Loucy (cell line): Measurements from ENCODE around the gene KSR1.
A peak's percentile ranks its signal among the peaks of the same experiment; 100 is the strongest.

Experiments
- H2AFZ ChIP-seq: fragments of 200-600 bp; sonication (generic); 2 replicates; pipeline ENCODE4 v1.6.0; 2016; ENCODE audit warnings: antibody characterized with exemption, mild to moderate bottlenecking, low read length, moderate library complexity
- H3F3A ChIP-seq: fragments of 200-600 bp; 2 replicates; pipeline ENCODE4 v1.6.0; 2016; ENCODE audit warnings: antibody characterized with exemption, low read depth, mild to moderate bottlenecking
- H3K27me3 ChIP-seq: fragments of 200-600 bp; sonication (generic); 2 replicates; pipeline ENCODE4 v1.6.1; 2014; ENCODE audit warnings: low read length, mild to moderate bottlenecking; ENCODE audit not compliant: insufficient read depth, poor library complexity, severe bottlenecking
- H3K36me3 ChIP-seq: fragments of 200-600 bp; sonication (generic); 2 replicates; pipeline ENCODE4 v1.6.1; 2016; ENCODE audit warnings: low read length; ENCODE audit not compliant: insufficient read depth
- H3K4me1 ChIP-seq: fragments of 200-600 bp; sonication (generic); 2 replicates; pipeline ENCODE4 v1.5.1; 2014; ENCODE audit warnings: low read length, mild to moderate bottlenecking; ENCODE audit not compliant: insufficient read depth, poor library complexity, severe bottlenecking
- H3K4me2 ChIP-seq: fragments of 200-600 bp; sonication (generic); 2 replicates; pipeline ENCODE4 v1.6.0; 2014; ENCODE audit warnings: antibody characterized with exemption, low read length, low read depth, mild to moderate bottlenecking; ENCODE audit not compliant: poor library complexity, severe bottlenecking
- H3K4me3 ChIP-seq: fragments of 200-600 bp; sonication (generic); 2 replicates; pipeline ENCODE4 v1.5.1; 2014; ENCODE audit warnings: low read length, mild to moderate bottlenecking, mixed read lengths; ENCODE audit not compliant: poor library complexity, severe bottlenecking
- H3K79me2 ChIP-seq: fragments of 200-600 bp; sonication (generic); 2 replicates; pipeline ENCODE4 v1.6.1; 2014; ENCODE audit warnings: low read length; ENCODE audit not compliant: insufficient read depth
- H3K9ac ChIP-seq: fragments of 200-600 bp; sonication (generic); 2 replicates; pipeline ENCODE4 v1.6.0; 2014; ENCODE audit warnings: mild to moderate bottlenecking, low read depth, low read length, moderate library complexity; ENCODE audit not compliant: poor library complexity, severe bottlenecking
- H3K9me2 ChIP-seq: fragments of 200-600 bp; sonication (generic); replicated peaks from 2 replicates; pipeline ENCODE4 v1.6.1; 2016; ENCODE audit warnings: low read depth, low read length, mixed read lengths
- H3K9me3 ChIP-seq: fragments of 200-600 bp; sonication (generic); 2 replicates; pipeline ENCODE4 v1.6.1; 2014; ENCODE audit warnings: mild to moderate bottlenecking, antibody characterized with exemption, low read length, low read depth; ENCODE audit not compliant: insufficient read depth
- H4K20me1 ChIP-seq: fragments of 200-600 bp; sonication (generic); 2 replicates; pipeline ENCODE4 v1.6.0; 2014; ENCODE audit warnings: antibody characterized with exemption, low read length, mild to moderate bottlenecking; ENCODE audit not compliant: insufficient read depth, poor library complexity, severe bottlenecking
- CTCF ChIP-seq: fragments of 200-600 bp; sonication (generic); conservative IDR thresholded peaks from 2 replicates; pipeline ENCODE4 v1.5.1; 2014; ENCODE audit warnings: mild to moderate bottlenecking, antibody characterized with exemption, low read length
- EZH2phosphoT487 ChIP-seq: fragments of 200-600 bp; IDR thresholded peaks from 2 replicates; pipeline ENCODE4 v1.6.1; 2018; ENCODE audit warnings: antibody characterized with exemption, mild to moderate bottlenecking, moderate library complexity, borderline replicate concordance

KSR1 gene

DNA sequence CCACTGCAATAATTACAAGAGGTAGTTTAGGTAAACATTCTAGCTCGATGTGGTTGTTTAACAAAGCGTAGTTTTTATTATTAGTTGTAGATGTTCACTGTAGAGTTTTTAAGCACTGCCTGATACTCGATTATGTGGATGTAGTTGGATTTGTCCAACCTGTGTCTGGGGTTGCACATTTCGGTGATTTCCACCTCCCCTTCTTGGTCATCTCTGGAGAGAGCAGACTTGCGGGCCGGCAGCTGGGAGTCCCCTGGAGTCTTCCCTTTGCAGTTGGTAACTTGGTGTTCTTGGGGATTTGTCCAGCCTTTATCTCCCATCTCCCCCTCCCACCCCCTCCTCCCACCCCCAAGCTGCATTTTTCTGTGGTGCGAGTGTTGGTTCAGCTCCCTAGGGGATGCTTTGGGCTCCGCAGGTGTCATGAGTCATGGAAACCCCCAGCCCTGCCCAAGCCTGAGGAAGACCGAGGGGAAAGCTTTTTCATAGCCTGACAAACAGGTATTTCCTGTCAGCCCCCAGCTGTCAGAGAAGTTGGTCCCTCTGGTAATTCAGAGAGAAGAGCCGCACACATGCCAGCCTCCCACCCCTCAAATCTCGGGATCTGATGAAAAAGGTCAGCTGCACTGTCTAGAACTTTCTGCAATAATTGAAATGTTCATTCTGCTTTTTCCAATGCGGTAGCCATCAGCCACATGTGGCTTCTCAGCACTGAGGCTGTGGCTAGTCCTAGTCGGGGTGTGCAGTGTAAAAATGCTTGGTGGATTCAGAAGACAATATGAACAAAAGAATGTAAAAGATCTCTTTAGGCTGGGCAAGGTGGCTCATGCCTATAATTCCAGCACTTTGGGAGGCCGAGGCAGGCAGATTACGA, 50.3 kb downstream of the KSR1 start:
- Histone ChIP-seq H2AFZ (no peak overlapping the region), H3K9me2 (no peaks in the 10 kb centered on the region), H3K27me3 (no peaks in the 10 kb centered on the region), H3K36me3 (no peaks in the 10 kb centered on the region), H3K4me3 (peak overlapping the region; percentile 49), H4K20me1 (no peaks in the 10 kb centered on the region), H3K4me2 (peak overlapping the region; percentile 54), H3K9me3 (peaks cover 5% of the 10 kb centered on the region; the same call in 1 of the 2 replicates), H3F3A (peaks cover 3% of the 10 kb centered on the region; the same call in 1 of the 2 replicates), H3K79me2 (peaks cover 41% of the 10 kb centered on the region), H3K4me1 (peaks cover 37% of the 10 kb centered on the region), H3K9ac (peak overlapping the region; percentile 19)
- TF ChIP-seq CTCF (no peak), EZH2phosphoT487 (no peak)

DNA sequence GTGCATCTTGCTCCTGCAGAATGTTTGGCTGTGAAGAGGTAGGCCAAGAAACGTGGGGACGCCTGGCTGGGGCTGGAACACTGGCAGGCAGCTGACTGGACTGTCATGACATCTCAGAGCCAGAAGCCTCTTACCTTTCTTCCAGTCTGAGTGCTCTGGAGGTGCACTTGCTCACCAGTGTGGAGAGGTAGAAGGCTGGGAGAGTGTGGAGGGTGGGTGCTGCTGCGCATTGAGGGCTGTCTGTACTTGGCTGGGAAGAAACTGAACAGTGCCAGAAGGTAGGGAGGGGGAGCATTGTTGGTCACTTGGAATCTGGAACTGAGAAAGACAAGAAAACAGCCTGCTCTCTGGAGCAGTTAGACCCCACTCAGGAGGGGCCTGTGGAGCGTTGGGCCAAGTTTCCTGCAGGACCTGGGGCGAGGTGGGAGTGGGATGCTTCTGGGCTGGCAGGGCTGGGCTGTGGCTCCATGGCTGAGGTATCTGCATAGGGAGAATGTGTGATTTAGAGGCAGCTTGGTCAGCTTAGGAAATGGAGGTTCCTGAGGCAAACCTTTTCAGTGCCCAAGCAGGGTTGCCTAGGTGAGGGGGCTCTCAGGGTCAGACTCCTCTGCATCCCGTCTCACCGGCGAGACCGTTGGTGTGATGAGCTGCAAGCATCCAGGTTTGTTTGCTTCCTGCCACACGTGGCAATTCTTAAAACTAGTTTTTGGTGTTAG, 55.1 kb downstream of the KSR1 start:
- no peaks in the 10 kb centered on the region for H3K9me2 ChIP-seq
- peaks cover 41% of the 10 kb centered on the region for H3K4me1 ChIP-seq
- H3K36me3 ChIP-seq: no peaks in the 10 kb centered on the region
- no peak overlapping the region for H3K9ac ChIP-seq
- H3K27me3 ChIP-seq: no peaks in the 10 kb centered on the region
- TF ChIP-seq EZH2phosphoT487: no peak
- H3K4me2 ChIP-seq: no peak overlapping the region
- H4K20me1 ChIP-seq: no peaks in the 10 kb centered on the region
- H3K4me3 ChIP-seq: no peak overlapping the region
- peaks cover 46% of the 10 kb centered on the region for H3K79me2 ChIP-seq
- H3F3A ChIP-seq: peaks cover 3% of the 10 kb centered on the region; the same call in 1 of the 2 replicates
- no peaks in the 10 kb centered on the region for H3K9me3 ChIP-seq
- no peak overlapping the region for H2AFZ ChIP-seq

- H3K27me3 ChIP-seq: no peaks in the 10 kb centered on the region
- H3K9me3 ChIP-seq: no peaks in the 10 kb centered on the region
- no peak overlapping the region for H3K4me3 ChIP-seq
- H2AFZ ChIP-seq: no peak overlapping the region
- H3K9me2 ChIP-seq: no peaks in the 10 kb centered on the region
- H3K4me2 ChIP-seq: no peak overlapping the region
- H4K20me1 ChIP-seq: no peaks in the 10 kb centered on the region
- TF ChIP-seq EZH2phosphoT487: no peak
- no peak for TF ChIP-seq CTCF
- peaks cover 47% of the 10 kb centered on the region for H3K79me2 ChIP-seq
- H3K4me1 ChIP-seq: peaks cover 42% of the 10 kb centered on the region
- no peaks in the 10 kb centered on the region for H3K36me3 ChIP-seq
- no peaks in the 10 kb centered on the region for H3F3A ChIP-seq
- no peak overlapping the region for H3K9ac ChIP-seq
Measured at GRCh38 chr17:27512031-27512430, 55.8 kb downstream of the KSR1 start.
